PC-9 (cell line): ENCODE results near the gene PLAU.

ENCODE experiments used
- EZH2 ChIP-seq: fragments of 200-600 bp; sonication (generic); IDR thresholded peaks from 2 replicates; pipeline ENCODE4 v1.8.0; 2017; ENCODE audit warnings: antibody characterized with exemption, low read depth
- TF ChIP-seq, protein P1 (sequence below): fragments of 200-600 bp; sonication (generic); conservative IDR thresholded peaks from 2 replicates; pipeline ENCODE4 v1.6.1; 2017; ENCODE audit warnings: mixed run types, antibody characterized with exemption, mild to moderate bottlenecking, moderate library complexity

DNA sequence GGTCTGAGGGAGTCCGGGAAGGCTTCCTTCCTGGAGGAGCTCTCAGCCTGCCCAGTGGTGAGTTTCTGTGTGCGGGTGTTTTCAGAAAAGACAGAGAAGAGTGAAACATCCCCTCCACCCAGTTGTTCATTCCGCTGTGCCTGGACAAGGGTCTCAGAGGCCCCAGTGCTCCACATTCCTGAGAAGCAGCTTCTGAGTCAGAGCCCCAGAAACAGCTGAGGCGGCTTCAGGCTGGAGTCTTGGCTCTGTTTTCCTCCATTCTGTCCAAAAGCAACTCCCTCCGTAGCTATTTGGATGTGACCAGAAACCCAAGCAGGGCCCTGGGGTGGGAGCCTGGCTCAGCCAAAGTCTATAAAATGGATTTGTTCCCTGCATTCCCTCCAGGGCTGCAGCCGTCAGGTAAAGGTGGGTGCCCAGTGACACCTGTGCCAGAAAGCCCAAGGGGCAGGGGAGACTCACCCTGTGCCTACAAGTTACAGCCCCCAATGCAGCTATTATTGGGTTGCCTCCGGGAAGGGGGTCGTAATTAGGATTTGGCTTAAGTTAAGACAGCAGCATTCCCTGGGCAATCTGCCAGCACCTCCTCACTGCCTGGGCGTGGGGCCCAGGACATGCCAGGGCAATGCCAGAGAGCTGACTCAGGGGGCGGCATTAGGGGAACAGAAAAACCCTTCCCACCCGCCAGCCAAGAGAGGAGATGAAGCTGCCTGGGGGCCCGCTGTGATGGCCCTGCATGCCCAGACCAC is 23.5 kb upstream of the PLAU start:
- TF ChIP-seq, protein P1, sequence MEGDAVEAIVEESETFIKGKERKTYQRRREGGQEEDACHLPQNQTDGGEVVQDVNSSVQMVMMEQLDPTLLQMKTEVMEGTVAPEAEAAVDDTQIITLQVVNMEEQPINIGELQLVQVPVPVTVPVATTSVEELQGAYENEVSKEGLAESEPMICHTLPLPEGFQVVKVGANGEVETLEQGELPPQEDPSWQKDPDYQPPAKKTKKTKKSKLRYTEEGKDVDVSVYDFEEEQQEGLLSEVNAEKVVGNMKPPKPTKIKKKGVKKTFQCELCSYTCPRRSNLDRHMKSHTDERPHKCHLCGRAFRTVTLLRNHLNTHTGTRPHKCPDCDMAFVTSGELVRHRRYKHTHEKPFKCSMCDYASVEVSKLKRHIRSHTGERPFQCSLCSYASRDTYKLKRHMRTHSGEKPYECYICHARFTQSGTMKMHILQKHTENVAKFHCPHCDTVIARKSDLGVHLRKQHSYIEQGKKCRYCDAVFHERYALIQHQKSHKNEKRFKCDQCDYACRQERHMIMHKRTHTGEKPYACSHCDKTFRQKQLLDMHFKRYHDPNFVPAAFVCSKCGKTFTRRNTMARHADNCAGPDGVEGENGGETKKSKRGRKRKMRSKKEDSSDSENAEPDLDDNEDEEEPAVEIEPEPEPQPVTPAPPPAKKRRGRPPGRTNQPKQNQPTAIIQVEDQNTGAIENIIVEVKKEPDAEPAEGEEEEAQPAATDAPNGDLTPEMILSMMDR, result peak; percentile 26; the same call in 1 of the 2 replicates
- TF ChIP-seq EZH2, result no peak
